AG04450 (cell line): ENCODE measurements around the gene IRF2BP1. TPM values are rescaled to one million over a fixed set of nuclear protein-coding genes. Genes with fewer than 3 reads are reported as not detected.

Experiments
- CTCF ChIA-PET: fragments of 300-600, 350-600 bp; formaldehyde crosslinking; extraction: SDS; loops from one replicate; lab custom pipeline; 2022; ENCODE audit warnings: antibody characterized with exemption, inconsistent platforms; lab: Charles Lee
- POLR2A ChIA-PET: fragments of 350-600 bp; formaldehyde crosslinking; extraction: SDS; loops from one replicate; lab custom pipeline; 2021; ENCODE audit warnings: antibody characterized with exemption, inconsistent platforms; lab: Yijun Ruan, JAX
- DNase-seq: peaks from one replicate; pipeline ENCODE4 v3.0.0-alpha.2; 2011; ENCODE audit warnings: low read depth, low spot score
- H3K27ac ChIP-seq: one replicate; pipeline ENCODE4 v1.5.1; 2012; ENCODE audit warnings: low read depth, low read length, control low read depth
- H3K27me3 ChIP-seq: one replicate; pipeline ENCODE4 v1.6.0; 2012; ENCODE audit warnings: low read length; ENCODE audit not compliant: control insufficient read depth, insufficient read depth
- H3K4me3 ChIP-seq: 2 replicates; pipeline ENCODE4 v1.5.1; 2011; ENCODE audit warnings: mild to moderate bottlenecking, low read depth, low read length, control low read depth
- H3K9me3 ChIP-seq: 2 replicates; pipeline ENCODE4 v1.5.1; 2012; ENCODE audit warnings: low read length; ENCODE audit not compliant: control insufficient read depth, insufficient read depth
- CTCF ChIP-seq: IDR thresholded peaks from 2 replicates; pipeline ENCODE4 v1.5.1; 2011; ENCODE audit warnings: low read depth, low read length, control low read depth, inconsistent platforms
- polyA plus RNA-seq: library from polyadenylated mRNA; depleted of rRNA; stranded (reverse); fragments of >200 nt; gene quantifications from 2 replicates; pipeline ENCODE4 v1.2.3, GENCODE V29; 2011

Gene IRF2BP1
- polyA plus RNA-seq, 1 experiment = 5.0 TPM

GRCh38 chr19:45901912-45902650, 16.1 kb upstream of the IRF2BP1 start, which contains the start of gene MYPOP:
Gene MYPOP, minus strand, starts transcription at chr19:45902613. Its CDS starts 840 bp downstream, at chr19:45901773.
- peak within 1 kb of the TSS; percentile 52 for H3K27ac ChIP-seq
- no peak for TF ChIP-seq CTCF
- DNase-seq = no peak
- peak within 1 kb of the TSS; percentile 86 for H3K4me3 ChIP-seq
- CTCF ChIA-PET = interaction anchor here (0.6 to 1.6 kb wide), 2 partner anchors 17 to 111 kb away, joined by 3 to 4 read pairs; no protein-coding TSS in a partner anchor
- POLR2A ChIA-PET = interaction anchor here (0.8 to 1.4 kb wide), 4 partner anchors 16 to 133 kb away, joined by 3 to 8 read pairs (median 5); partner anchors contain the start of genes CCDC61, IRF2BP1 and SIX5
- H3K27me3 ChIP-seq = no peaks in the 10 kb centered on the region
- H3K9me3 ChIP-seq = no peaks in the 10 kb centered on the region

GRCh38 chr19:45901432-45901911, 15.5 kb upstream of the IRF2BP1 start:
- POLR2A ChIA-PET = interaction anchor here (1.2 kb wide), 1 partner anchor 38 kb away, joined by 4 read pairs; no protein-coding TSS in a partner anchor

GRCh38 chr19:45900738-45901431, 14.9 kb upstream of the IRF2BP1 start:
- ChIA-PET CTCF (interaction anchor here (0.9 kb wide), 1 partner anchor 18 kb away, joined by 4 read pairs; no protein-coding TSS in a partner anchor), POLR2A (interaction anchor here (0.6 kb wide), 1 partner anchor 12 kb away, joined by 3 read pairs; no protein-coding TSS in a partner anchor)
- TF ChIP-seq CTCF = no peak
- Histone ChIP-seq H3K27me3 (no peaks in the 10 kb centered on the region), H3K9me3 (no peaks in the 10 kb centered on the region), H3K27ac (no peak overlapping the region), H3K4me3 (peak overlapping the region; percentile 86)
- no peak for DNase-seq

More at GRCh38 chr19:45901432-45901911, 15.5 kb upstream of the IRF2BP1 start:
- Histone ChIP-seq H3K27me3 (no peaks in the 10 kb centered on the region), H3K9me3 (no peaks in the 10 kb centered on the region), H3K27ac (no peak overlapping the region), H3K4me3 (peak overlapping the region; percentile 86)
- no peak for TF ChIP-seq CTCF
- no peak for DNase-seq
- CTCF ChIA-PET = no interaction called here

- POLR2A ChIA-PET = no interaction called here
- DNase-seq = no peak
- H3K9me3 ChIP-seq = no peaks in the 10 kb centered on the region
- CTCF ChIA-PET = interaction anchor here (0.9 kb wide), 1 partner anchor 17 kb away, joined by 4 read pairs; no protein-coding TSS in a partner anchor
- H3K4me3 ChIP-seq = no peak overlapping the region
- H3K27ac ChIP-seq = no peak overlapping the region
- H3K27me3 ChIP-seq = no peaks in the 10 kb centered on the region
- TF ChIP-seq CTCF = no peak
These were observed 14.1 kb upstream of the IRF2BP1 start for GRCh38 chr19:45899919-45900589.
